ENCODE measurements around the gene FYCO1.

Gene FYCO1

GRCh38 chr3:45949432-45949831, 46.2 kb downstream of the FYCO1 start:
- TF ChIP-seq POLR2A (IDR thresholded peaks at IDR 0.05; ENCODE audit: low read depth, low read length) (no peak), TAF1 (IDR thresholded peaks at IDR 0.05; ENCODE audit: low read depth, low read length) (no peak), SPI1 (IDR thresholded peaks at IDR 0.05; ENCODE audit: low read depth, low read length) (no peak), POLR2AphosphoS5 (IDR thresholded peaks at IDR 0.05; ENCODE audit: low read depth, low read length) (no peak), PAX5 (IDR thresholded peaks at IDR 0.05; ENCODE audit: insufficient read depth, low read length, severe bottlenecking) (no peak), POU2F2 (IDR thresholded peaks at IDR 0.05; ENCODE audit: low read depth, low read length) (no peak)
- FAIRE-seq (no peak), DNase-seq (ENCODE audit: insufficient read length, low spot score) (no peak)

GRCh38 chr3:45948881-45949280, 46.7 kb downstream of the FYCO1 start:
- DNase-seq (ENCODE audit: insufficient read length, low spot score) (no peak), FAIRE-seq (no peak)
- TF ChIP-seq POLR2A (IDR thresholded peaks at IDR 0.05; ENCODE audit: low read depth, low read length): no peak
- no peak for TF ChIP-seq TAF1 (IDR thresholded peaks at IDR 0.05; ENCODE audit: low read depth, low read length)
- TF ChIP-seq SPI1 (IDR thresholded peaks at IDR 0.05; ENCODE audit: low read depth, low read length): no peak
- TF ChIP-seq PAX5 (IDR thresholded peaks at IDR 0.05; ENCODE audit: insufficient read depth, low read length, severe bottlenecking): no peak
- no peak for TF ChIP-seq POU2F2 (IDR thresholded peaks at IDR 0.05; ENCODE audit: low read depth, low read length)
- TF ChIP-seq POLR2AphosphoS5 (IDR thresholded peaks at IDR 0.05; ENCODE audit: low read depth, low read length): no peak

- no peak for TF ChIP-seq PAX5 (IDR thresholded peaks at IDR 0.05; ENCODE audit: insufficient read depth, low read length, severe bottlenecking)
- no peak for TF ChIP-seq TAF1 (IDR thresholded peaks at IDR 0.05; ENCODE audit: low read depth, low read length)
- no peak for TF ChIP-seq POU2F2 (IDR thresholded peaks at IDR 0.05; ENCODE audit: low read depth, low read length)
- no peak for TF ChIP-seq POLR2AphosphoS5 (IDR thresholded peaks at IDR 0.05; ENCODE audit: low read depth, low read length)
- no peak for TF ChIP-seq POLR2A (IDR thresholded peaks at IDR 0.05; ENCODE audit: low read depth, low read length)
- no peak for TF ChIP-seq SPI1 (IDR thresholded peaks at IDR 0.05; ENCODE audit: low read depth, low read length)
- no peak for FAIRE-seq
- no peak for DNase-seq (ENCODE audit: insufficient read length, low spot score)
These were observed 47.3 kb downstream of the FYCO1 start for GRCh38 chr3:45948311-45948781.

GRCh38 chr3:45947361-45947760, 48.3 kb downstream of the FYCO1 start:
- no peak for TF ChIP-seq POLR2AphosphoS5 (IDR thresholded peaks at IDR 0.05; ENCODE audit: low read depth, low read length)
- no peak for TF ChIP-seq PAX5 (IDR thresholded peaks at IDR 0.05; ENCODE audit: insufficient read depth, low read length, severe bottlenecking)
- TF ChIP-seq POU2F2 (IDR thresholded peaks at IDR 0.05; ENCODE audit: low read depth, low read length): no peak
- no peak for TF ChIP-seq POLR2A (IDR thresholded peaks at IDR 0.05; ENCODE audit: low read depth, low read length)
- TF ChIP-seq TAF1 (IDR thresholded peaks at IDR 0.05; ENCODE audit: low read depth, low read length): no peak
- TF ChIP-seq SPI1 (IDR thresholded peaks at IDR 0.05; ENCODE audit: low read depth, low read length): no peak
- DNase-seq (ENCODE audit: insufficient read length, low spot score) (no peak), FAIRE-seq (no peak)

- FAIRE-seq (no peak), DNase-seq (ENCODE audit: insufficient read length, low spot score) (no peak)
- TF ChIP-seq POU2F2 (IDR thresholded peaks at IDR 0.05; ENCODE audit: low read depth, low read length) (no peak), PAX5 (IDR thresholded peaks at IDR 0.05; ENCODE audit: insufficient read depth, low read length, severe bottlenecking) (no peak), TAF1 (IDR thresholded peaks at IDR 0.05; ENCODE audit: low read depth, low read length) (no peak), POLR2AphosphoS5 (IDR thresholded peaks at IDR 0.05; ENCODE audit: low read depth, low read length) (no peak), POLR2A (IDR thresholded peaks at IDR 0.05; ENCODE audit: low read depth, low read length) (no peak), SPI1 (IDR thresholded peaks at IDR 0.05; ENCODE audit: low read depth, low read length) (no peak)
These were observed 48.7 kb downstream of the FYCO1 start for GRCh38 chr3:45946875-45947274.

GRCh38 chr3:45946307-45946706, 49.3 kb downstream of the FYCO1 start:
- TF ChIP-seq SPI1 (IDR thresholded peaks at IDR 0.05; ENCODE audit: low read depth, low read length): no peak
- TF ChIP-seq TAF1 (IDR thresholded peaks at IDR 0.05; ENCODE audit: low read depth, low read length): no peak
- TF ChIP-seq POLR2A (IDR thresholded peaks at IDR 0.05; ENCODE audit: low read depth, low read length): no peak
- no peak for TF ChIP-seq POU2F2 (IDR thresholded peaks at IDR 0.05; ENCODE audit: low read depth, low read length)
- no peak for TF ChIP-seq POLR2AphosphoS5 (IDR thresholded peaks at IDR 0.05; ENCODE audit: low read depth, low read length)
- TF ChIP-seq PAX5 (IDR thresholded peaks at IDR 0.05; ENCODE audit: insufficient read depth, low read length, severe bottlenecking): no peak
- no peak for DNase-seq (ENCODE audit: insufficient read length, low spot score)
- no peak for FAIRE-seq

GRCh38 chr3:45944830-45945620, 50.6 kb downstream of the FYCO1 start:
- DNase-seq (ENCODE audit: insufficient read length, low spot score) (no peak), FAIRE-seq (no peak)

GRCh38 chr3:45943207-45943846, 52.3 kb downstream of the FYCO1 start, which contains the start of gene CXCR6:
Gene CXCR6 (plus strand): TSS chr3:45943464. CDS start chr3:45946482, 3,018 bp downstream.
- no peak for FAIRE-seq

More at GRCh38 chr3:45944830-45945620, 50.6 kb downstream of the FYCO1 start:
- TF ChIP-seq SPI1 (IDR thresholded peaks at IDR 0.05; ENCODE audit: low read depth, low read length) (no peak), PAX5 (IDR thresholded peaks at IDR 0.05; ENCODE audit: insufficient read depth, low read length, severe bottlenecking) (no peak), POLR2A (IDR thresholded peaks at IDR 0.05; ENCODE audit: low read depth, low read length) (no peak), POLR2AphosphoS5 (IDR thresholded peaks at IDR 0.05; ENCODE audit: low read depth, low read length) (no peak), POU2F2 (IDR thresholded peaks at IDR 0.05; ENCODE audit: low read depth, low read length) (no peak), TAF1 (IDR thresholded peaks at IDR 0.05; ENCODE audit: low read depth, low read length) (no peak)

More at GRCh38 chr3:45943207-45943846, 52.3 kb downstream of the FYCO1 start, which contains the start of gene CXCR6:
- no peak for TF ChIP-seq POLR2AphosphoS5 (IDR thresholded peaks at IDR 0.05; ENCODE audit: low read depth, low read length)
- TF ChIP-seq TAF1 (IDR thresholded peaks at IDR 0.05; ENCODE audit: low read depth, low read length): no peak
- no peak for TF ChIP-seq POU2F2 (IDR thresholded peaks at IDR 0.05; ENCODE audit: low read depth, low read length)
- no peak for TF ChIP-seq SPI1 (IDR thresholded peaks at IDR 0.05; ENCODE audit: low read depth, low read length)
- no peak for TF ChIP-seq PAX5 (IDR thresholded peaks at IDR 0.05; ENCODE audit: insufficient read depth, low read length, severe bottlenecking)
- no peak for TF ChIP-seq POLR2A (IDR thresholded peaks at IDR 0.05; ENCODE audit: low read depth, low read length)
- no peak for DNase-seq (ENCODE audit: insufficient read length, low spot score)
